T-cell (primary cell): ENCODE measurements around the gene SHROOM3. TPM values are rescaled to one million over a fixed set of nuclear protein-coding genes. Genes with fewer than 3 reads are reported as not detected.

Source experiments
- ATAC-seq, 4 experiments: fragments of 200-7000 bp in 3 of 4; fragments of 150-1000 bp in 1 of 4; cut with Tn5 transposase; replicated peaks in 1 of 4; 1 replicate in 3 of 4; 2 replicates in 1 of 4; pipeline ENCODE4 v1.10.0; 2021; ENCODE audit warnings: moderate library complexity in 3 of 4, mild to moderate bottlenecking in 2 of 4, moderate number of reproducible peaks in 1 of 4
- CTCF ChIA-PET, 2 donors: fragments of 300-600 bp; sonication (Branson Sonifier 250); formaldehyde crosslinking; loops; one replicate each; lab custom pipeline; 2022; ENCODE audit warnings: antibody characterized with exemption in 2 of 2; lab: Charles Lee
- POLR2A ChIA-PET, 2 donors: fragments of 300-600 bp; sonication (Branson Sonifier 250); formaldehyde crosslinking; loops; one replicate each; lab custom pipeline; 2022; ENCODE audit warnings: antibody characterized with exemption in 2 of 2; lab: Charles Lee
- DNase-seq, 35 experiments: peaks; one replicate each; pipeline versions ENCODE4 v3.0.0 to v3.0.0-alpha.2; 2013 to 2023
- H3K27ac ChIP-seq: one replicate; pipeline ENCODE4 v1.5.1; 2013; ENCODE audit warnings: low read length
- H3K27me3 ChIP-seq, 2 experiments: replicated peaks in 1 of 2; 1 replicate in 1 of 2; 2 replicates in 1 of 2; pipeline versions ENCODE4 v1.6.1 to v1.7.0; 2013; ENCODE audit warnings: low read length in 1 of 2, mixed read lengths in 1 of 2; ENCODE audit not compliant: control insufficient read depth in 2 of 2, insufficient read depth in 2 of 2; ENCODE audit errors: extremely low read depth in 1 of 2
- H3K36me3 ChIP-seq, 2 donors: 1 replicate in 1 of 2; 2 replicates in 1 of 2; pipeline versions ENCODE4 v1.6.1 to v1.7.0; 2013; ENCODE audit warnings: low read length in 1 of 2; ENCODE audit not compliant: control insufficient read depth in 2 of 2, insufficient read depth in 1 of 2; ENCODE audit errors: extremely low read depth in 1 of 2
- H3K4me1 ChIP-seq, 2 experiments: 1 replicate in 1 of 2; 2 replicates in 1 of 2; pipeline versions ENCODE4 v1.6.1 to v1.7.0; 2013; ENCODE audit warnings: low read length in 2 of 2, mixed read lengths in 1 of 2; ENCODE audit not compliant: insufficient read depth in 2 of 2, control insufficient read depth in 1 of 2; ENCODE audit errors: extremely low read depth in 1 of 2
- H3K4me3 ChIP-seq, 2 donors: 1 replicate in 1 of 2; 2 replicates in 1 of 2; pipeline versions ENCODE4 v1.5.1 to v1.7.0; 2013; ENCODE audit warnings: mild to moderate bottlenecking in 2 of 2, low read length in 1 of 2, moderate library complexity in 1 of 2; ENCODE audit not compliant: control insufficient read depth in 1 of 2; ENCODE audit errors: extremely low read depth in 1 of 2
- H3K9me3 ChIP-seq: 2 replicates; pipeline ENCODE4 v1.7.0; 2013
- H3K27ac Mint-ChIP-seq, 2 donors: one replicate each; pipeline ENCODE4 v1.8.0; 2020 to 2021; ENCODE audit warnings: mild to moderate bottlenecking in 2 of 2, mixed read lengths in 2 of 2
- H3K27me3 Mint-ChIP-seq, 2 donors: one replicate each; pipeline ENCODE4 v1.8.0; 2021 to 2022; ENCODE audit warnings: mixed read lengths in 2 of 2
- H3K36me3 Mint-ChIP-seq: one replicate; pipeline ENCODE4 v1.8.0; 2021; ENCODE audit warnings: mixed read lengths
- H3K4me1 Mint-ChIP-seq, 3 donors: one replicate each; pipeline ENCODE4 v1.8.0; 2020 to 2022; ENCODE audit warnings: mixed read lengths in 3 of 3, mild to moderate bottlenecking in 1 of 3
- H3K4me3 Mint-ChIP-seq, 3 donors: one replicate each; pipeline ENCODE4 v1.8.0; 2020 to 2022; ENCODE audit warnings: mild to moderate bottlenecking in 3 of 3, mixed read lengths in 3 of 3, moderate library complexity in 3 of 3
- H3K9me3 Mint-ChIP-seq, 3 donors: one replicate each; pipeline ENCODE4 v1.8.0; 2020 to 2022; ENCODE audit warnings: mixed read lengths in 3 of 3
- WGBS: methylation state at CpG from one replicate; pipeline ENCODE4 v1.1.5; 2013; ENCODE audit warnings: missing lambda C conversion rate; ENCODE audit not compliant: insufficient coverage; 5-methylcytosine and 5-hydroxymethylcytosine counted together
- total RNA-seq, 35 experiments: library from RNA in 6 of 35; stranded (reverse) in 6 of 35; fragments of 120-200 nt in 1 of 35; gene quantifications; one replicate each; pipeline versions ENCODE4 v1.2.1 to v1.2.4 and lab custom pipeline; 2013 to 2026

The SHROOM3 gene
- total RNA-seq, 5 donors from 2014 or later (not counting 1 experiment from before 2014, with no cell fraction given), result 0.22 to 1.1 (median 0.33) TPM; not detected in 2

- Mint-ChIP-seq H3K36me3 (no peaks in the 10 kb centered on the region), H3K9me3 (no peaks in the 10 kb centered on the region), H3K4me1 (no peaks in the 10 kb centered on the region), H3K27ac (no peak overlapping the region), H3K4me3 (no peak overlapping the region), H3K27me3 (peaks cover 9 to 11% of the 10 kb centered on the region in 2 donors)
- Histone ChIP-seq H3K27ac (no peak overlapping the region), H3K4me1 (no peaks in the 10 kb centered on the region), H3K27me3 (peaks cover 0 to 3% of the 10 kb centered on the region in 2 experiments), H3K36me3 (no peaks in the 10 kb centered on the region), H3K9me3 (no peaks in the 10 kb centered on the region), H3K4me3 (no peak overlapping the region)
- CTCF ChIA-PET, result no interaction called here
- ATAC-seq, result no peak
- no peak for DNase-seq
- POLR2A ChIA-PET, result no interaction called here
- no CpG with 5 or more reads among the region's 1 CpG for WGBS
Observed at GRCh38 chr4:76429636-76430035, 5.4 kb upstream of the SHROOM3 start.

GRCh38 chr4:76430519-76431388, 4.3 kb upstream of the SHROOM3 start:
- Mint-ChIP-seq H3K36me3 (no peaks in the 10 kb centered on the region), H3K9me3 (no peaks in the 10 kb centered on the region), H3K4me1 (peaks cover 0 to 5% (median 3%) of the 10 kb centered on the region in 3 donors), H3K27ac (no peak overlapping the region), H3K4me3 (no peak overlapping the region), H3K27me3 (peaks cover 15 to 22% of the 10 kb centered on the region in 2 donors)
- DNase-seq (peak in 1 of 35 experiments; percentile 60), ATAC-seq (no peak)
- peaks cover 0 to 2% of the 10 kb centered on the region in 2 experiments for H3K4me1 ChIP-seq
- H3K27ac ChIP-seq, result no peak overlapping the region
- no peaks in the 10 kb centered on the region for H3K9me3 ChIP-seq
- WGBS, result 70% methylated on average over 8 of the region's 15 CpGs
- POLR2A ChIA-PET, result no interaction called here
- CTCF ChIA-PET, result interaction anchor here (0.7 to 1.9 kb wide), 9 partner anchors 18 to 1170 kb away, joined by 3 to 6 read pairs (median 3); no protein-coding TSS in a partner anchor
- no peaks in the 10 kb centered on the region for H3K36me3 ChIP-seq
- H3K4me3 ChIP-seq, result no peak overlapping the region
- H3K27me3 ChIP-seq, result peaks cover 0 to 5% of the 10 kb centered on the region in 2 experiments

GRCh38 chr4:76435528-76436319, 695 bp downstream of the SHROOM3 start:
- POLR2A ChIA-PET, result interaction anchor here in 1 of 2 donors (0.5 kb wide), 1 partner anchor 9 kb away, joined by 5 read pairs; no protein-coding TSS in a partner anchor
- WGBS, result 100% methylated on average over 1 of the region's 7 CpGs
- peaks cover 0 to 7% of the 10 kb centered on the region in 2 experiments for H3K27me3 ChIP-seq
- Mint-ChIP-seq H3K27ac (no peak overlapping the region), H3K4me3 (no peak overlapping the region), H3K9me3 (no peaks in the 10 kb centered on the region), H3K4me1 (peaks cover 0 to 5% (median 3%) of the 10 kb centered on the region in 3 donors), H3K27me3 (peaks cover 26 to 49% of the 10 kb centered on the region in 2 donors), H3K36me3 (no peaks in the 10 kb centered on the region)
- CTCF ChIA-PET, result no interaction called here
- H3K4me3 ChIP-seq, result no peak overlapping the region
- DNase-seq (no peak), ATAC-seq (no peak)
- H3K36me3 ChIP-seq, result no peaks in the 10 kb centered on the region
- H3K27ac ChIP-seq, result no peak overlapping the region
- peaks cover 0 to 2% of the 10 kb centered on the region in 2 experiments for H3K4me1 ChIP-seq
- no peaks in the 10 kb centered on the region for H3K9me3 ChIP-seq

GRCh38 chr4:76439491-76439890, 4.5 kb downstream of the SHROOM3 start:
- Histone ChIP-seq H3K4me3 (no peak overlapping the region), H3K36me3 (no peaks in the 10 kb centered on the region), H3K27me3 (peaks cover 0 to 7% of the 10 kb centered on the region in 2 experiments), H3K27ac (no peak overlapping the region), H3K4me1 (peaks cover 0 to 2% of the 10 kb centered on the region in 2 experiments), H3K9me3 (no peaks in the 10 kb centered on the region)
- Mint-ChIP-seq H3K36me3 (no peaks in the 10 kb centered on the region), H3K27ac (no peak overlapping the region), H3K27me3 (peaks cover 26 to 44% of the 10 kb centered on the region in 2 donors), H3K4me1 (peaks cover 0 to 5% (median 3%) of the 10 kb centered on the region in 3 donors), H3K9me3 (no peaks in the 10 kb centered on the region), H3K4me3 (no peak overlapping the region)
- DNase-seq, result no peak
- POLR2A ChIA-PET, result interaction anchor here in 1 of 2 donors (0.6 kb wide), 1 partner anchor 658 kb away, joined by 4 read pairs; no protein-coding TSS in a partner anchor
- CTCF ChIA-PET, result no interaction called here
- ATAC-seq, result no peak
- 100% methylated on average over 1 of the region's 2 CpGs for WGBS

GRCh38 chr4:76441881-76442280, 6.9 kb downstream of the SHROOM3 start:
- no peak for ATAC-seq

GRCh38 chr4:76442807-76443206, 7.8 kb downstream of the SHROOM3 start:
- Mint-ChIP-seq H3K4me1 (no peaks in the 10 kb centered on the region), H3K27ac (no peak overlapping the region), H3K27me3 (peaks cover 9 to 20% of the 10 kb centered on the region in 2 donors), H3K36me3 (no peaks in the 10 kb centered on the region), H3K9me3 (no peaks in the 10 kb centered on the region), H3K4me3 (no peak overlapping the region)
- WGBS, result no CpG with 5 or more reads among the region's 3 CpGs
- Histone ChIP-seq H3K4me3 (no peak overlapping the region), H3K36me3 (no peaks in the 10 kb centered on the region), H3K27ac (no peak overlapping the region), H3K4me1 (no peaks in the 10 kb centered on the region), H3K9me3 (no peaks in the 10 kb centered on the region), H3K27me3 (peaks cover 0 to 6% of the 10 kb centered on the region in 2 experiments)
- DNase-seq (no peak), ATAC-seq (no peak)
- ChIA-PET POLR2A (no interaction called here), CTCF (interaction anchor here in 1 of 2 donors (0.6 kb wide), 1 partner anchor 214 kb away, joined by 5 read pairs; no protein-coding TSS in a partner anchor)

More at GRCh38 chr4:76441881-76442280, 6.9 kb downstream of the SHROOM3 start:
- Histone ChIP-seq H3K27ac (no peak overlapping the region), H3K4me3 (no peak overlapping the region), H3K9me3 (no peaks in the 10 kb centered on the region), H3K27me3 (peaks cover 0 to 6% of the 10 kb centered on the region in 2 experiments), H3K4me1 (no peaks in the 10 kb centered on the region), H3K36me3 (no peaks in the 10 kb centered on the region)
- Mint-ChIP-seq H3K27ac (no peak overlapping the region), H3K36me3 (no peaks in the 10 kb centered on the region), H3K4me3 (no peak overlapping the region), H3K27me3 (peaks cover 9 to 28% of the 10 kb centered on the region in 2 donors), H3K9me3 (no peaks in the 10 kb centered on the region), H3K4me1 (no peaks in the 10 kb centered on the region)
- POLR2A ChIA-PET, result no interaction called here
- 67% methylated on average over 1 of the region's 9 CpGs for WGBS
- CTCF ChIA-PET, result interaction anchor here in 1 of 2 donors (0.7 kb wide), 2 partner anchors 333 to 603 kb away, joined by 4 to 5 read pairs; no protein-coding TSS in a partner anchor
- no peak for DNase-seq
